Body of pancreas (tissue), 4 donors: ENCODE data around the gene PRKAG2. TPM values are rescaled to one million over a fixed set of nuclear protein-coding genes. Genes with fewer than 3 reads are reported as not detected.

Experiments
- ATAC-seq: fragments of 150-250 bp; one replicate; pipeline ENCODE4 v1.9.1; 2016
- DNase-seq, 4 donors: peaks; one replicate each; pipeline ENCODE4 v3.0.0-alpha.2; 2019
- H3K27ac ChIP-seq, 4 donors: fragments of 200-600 bp; sonication (generic); 1 replicate in 3 of 4; 2 replicates in 1 of 4; pipeline versions ENCODE4 v1.5.1 to v1.6.1; 2016 to 2019; ENCODE audit warnings: mild to moderate bottlenecking in 1 of 4, mixed read lengths in 1 of 4, moderate library complexity in 1 of 4
- H3K27me3 ChIP-seq, 2 donors: fragments of 200-600 bp; sonication (generic); one replicate each; pipeline ENCODE4 v1.6.0; 2016; ENCODE audit warnings: mild to moderate bottlenecking in 1 of 2
- H3K36me3 ChIP-seq, 2 donors: fragments of 200-600 bp; sonication (generic); replicated peaks in 1 of 2; 2 replicates each; pipeline ENCODE4 v1.5.1; 2016; ENCODE audit warnings: low read depth in 2 of 2; ENCODE audit not compliant: insufficient read depth in 1 of 2
- H3K4me1 ChIP-seq: fragments of 200-600 bp; sonication (generic); one replicate; pipeline ENCODE4 v1.6.0; 2016
- H3K4me3 ChIP-seq, 2 donors: fragments of 200-600 bp; sonication (generic); 1 replicate in 1 of 2; 2 replicates in 1 of 2; pipeline ENCODE4 v1.5.1; 2016 to 2019
- H3K9me3 ChIP-seq, 3 donors: fragments of 200-600 bp; sonication (generic); 1 replicate in 2 of 3; 2 replicates in 1 of 3; pipeline ENCODE4 v1.5.1; 2016
- CTCF ChIP-seq, 7 experiments: fragments of 450-650 bp in 4 of 7; fragments of 200-600 bp in 3 of 7; sonication (generic) in 3 of 7; IDR thresholded peaks; one replicate each; pipeline ENCODE4 v1.5.1; 2016 to 2019; ENCODE audit warnings: antibody characterized with exemption in 7 of 7
- POLR2A ChIP-seq, 3 donors: fragments of 450-650 bp; IDR thresholded peaks; one replicate each; pipeline ENCODE4 v1.6.1; 2016; ENCODE audit warnings: antibody characterized with exemption in 3 of 3, mild to moderate bottlenecking in 2 of 3
- WGBS, 2 donors: methylation state at CpG; one replicate each; pipeline ENCODE4 v1.1.5; 2017; 5-methylcytosine and 5-hydroxymethylcytosine counted together
- intact Hi-C: fragments of 100-400 bp; cut with DNase I; formaldehyde crosslinking; loops from one replicate; pipeline ENCODE4 v1.15.1; 2023
- total RNA-seq, 2 donors: library from RNA; depleted of rRNA; stranded (reverse); fragments of >200 nt; gene quantifications; one replicate each; pipeline ENCODE4 v1.1.0, GENCODE V29; 2016

The PRKAG2 gene
- total RNA-seq, 2 donors from 2014 or later: 9.9 to 24.4 TPM

DNA sequence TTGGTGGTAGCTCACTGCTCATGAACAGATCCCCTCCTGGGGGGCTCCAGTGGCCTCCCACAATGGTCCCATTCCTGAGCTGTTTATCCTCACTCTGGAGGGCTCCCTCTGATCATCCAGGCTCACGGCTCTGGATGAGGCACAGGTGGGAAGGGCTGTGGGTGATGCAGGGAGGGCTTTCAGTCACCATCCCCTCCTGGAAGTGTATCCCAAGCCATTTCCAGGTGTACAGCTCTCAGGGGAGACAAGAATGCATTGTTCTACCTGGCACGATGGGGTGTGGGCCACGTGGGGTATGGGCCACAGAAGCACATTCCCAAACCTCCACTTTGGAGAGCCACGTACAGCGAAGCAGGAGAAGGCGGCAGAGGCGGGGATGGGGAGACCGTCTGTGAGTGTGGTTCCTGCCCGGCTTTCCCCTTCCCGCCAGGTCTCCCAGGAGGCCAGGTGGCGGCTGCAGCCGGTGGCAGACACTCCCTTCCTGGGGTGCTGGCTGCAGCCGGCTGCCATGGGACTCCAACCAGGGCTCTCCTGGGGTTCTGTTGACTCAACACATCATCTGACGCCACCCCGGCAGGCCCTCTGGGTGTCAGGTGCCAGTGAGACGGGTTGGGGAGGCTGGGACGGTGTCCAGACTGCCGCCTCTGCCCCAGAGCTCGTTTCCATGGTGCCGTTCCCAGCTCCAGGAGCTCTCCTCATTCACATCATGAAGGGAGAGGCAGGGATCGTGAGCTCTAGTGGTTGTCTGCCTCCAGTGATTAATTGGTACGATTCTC is 187.5 kb downstream of the PRKAG2 start:
- Histone ChIP-seq H3K9me3 (no peaks in the 10 kb centered on the region), H3K4me3 (no peak overlapping the region), H3K27ac (peak overlapping the region in 3 of 4 donors; percentile 32 to 50 (median 42)), H3K27me3 (no peaks in the 10 kb centered on the region), H3K36me3 (no peaks in the 10 kb centered on the region), H3K4me1 (peaks cover 27% of the 10 kb centered on the region)
- WGBS, 2 donors: 66 to 84% methylated on average over 17 to 22 of the region's 22 CpGs
- ATAC-seq: peak; percentile 59
- DNase-seq: peak; percentile 32 to 64 (median 56)
- intact Hi-C loops: no loop called here
- TF ChIP-seq CTCF (IDR thresholded peaks at IDR 0.05) (no peak), POLR2A (IDR thresholded peaks at IDR 0.05) (peak in 1 of 3 donors; percentile 35)

DNA sequence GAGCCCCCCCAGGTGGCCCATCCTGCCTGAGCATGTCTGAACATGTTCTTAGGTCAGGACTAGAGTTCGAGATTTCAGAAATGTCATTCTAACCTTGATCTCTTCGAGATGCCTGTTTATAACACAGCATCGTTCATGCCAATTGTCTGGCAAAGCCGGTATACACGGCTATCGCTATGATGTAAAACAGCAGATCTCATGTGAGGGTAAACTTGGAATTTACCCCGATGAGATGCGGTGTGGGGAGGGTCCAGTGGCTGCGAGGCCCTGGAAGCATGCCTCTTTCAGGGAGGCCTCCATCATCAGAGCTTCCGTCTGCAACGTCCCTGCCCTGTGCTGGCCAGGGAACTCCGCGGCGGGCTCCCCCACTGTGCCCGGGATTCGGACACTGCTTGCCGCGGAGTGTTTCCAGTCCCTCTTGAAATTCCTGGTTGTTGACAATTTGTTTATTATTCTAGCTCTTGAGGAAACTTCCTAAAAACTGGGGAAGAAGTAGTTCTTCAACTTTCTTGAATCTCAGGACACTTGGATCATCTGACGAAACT is 188.6 kb downstream of the PRKAG2 start:
- Histone ChIP-seq H3K4me3 (no peak overlapping the region), H3K9me3 (no peaks in the 10 kb centered on the region), H3K4me1 (peaks cover 27% of the 10 kb centered on the region), H3K27ac (peak overlapping the region in 3 of 4 donors; percentile 57 to 70 (median 61)), H3K27me3 (no peaks in the 10 kb centered on the region), H3K36me3 (no peaks in the 10 kb centered on the region)
- intact Hi-C loops: no loop called here
- TF ChIP-seq CTCF (IDR thresholded peaks at IDR 0.05) (no peak), POLR2A (IDR thresholded peaks at IDR 0.05) (no peak)
- 92 to 94% methylated on average over 17 to 19 of the region's 19 CpGs for WGBS, 2 donors
- DNase-seq: no peak
- no peak for ATAC-seq

DNA sequence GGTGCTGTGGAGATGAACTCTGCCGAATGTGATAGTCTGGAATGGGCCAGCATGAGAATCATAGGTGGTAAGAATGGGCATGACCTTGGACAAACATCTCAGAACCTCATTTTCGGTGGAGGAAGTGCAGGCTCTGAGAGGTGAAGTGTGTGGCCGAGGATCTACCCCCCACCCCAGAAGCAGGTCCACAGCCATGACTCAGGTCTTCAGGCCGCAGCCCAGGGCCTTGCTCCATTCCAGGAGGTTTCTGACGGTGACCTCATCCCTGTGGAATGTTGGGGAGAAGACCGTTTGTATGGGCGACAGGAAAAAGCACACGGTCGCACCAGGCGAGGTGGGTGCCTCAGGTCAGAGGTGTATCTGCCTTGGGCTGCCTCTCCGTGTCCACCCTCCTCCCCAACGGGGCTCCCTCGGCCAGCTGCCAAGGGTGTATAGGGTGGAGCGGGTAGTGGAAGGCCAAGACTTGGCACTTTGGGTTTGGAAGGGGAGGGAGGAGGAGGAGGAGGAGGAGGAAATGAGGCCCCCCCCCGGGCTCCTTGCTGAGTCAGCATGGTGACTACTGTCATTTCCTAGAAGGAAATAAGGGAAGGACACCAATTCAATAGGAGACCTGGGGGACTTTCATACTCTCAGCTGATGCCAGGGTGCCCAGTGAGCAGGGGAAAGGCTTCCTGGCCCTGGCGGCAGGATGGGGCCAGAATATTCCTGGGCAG is 189.2 kb downstream of the PRKAG2 start:
- Histone ChIP-seq H3K4me3 (no peak overlapping the region), H3K27ac (peak overlapping the region; percentile 27 to 70 (median 59)), H3K27me3 (no peaks in the 10 kb centered on the region), H3K4me1 (peaks cover 27% of the 10 kb centered on the region), H3K36me3 (no peaks in the 10 kb centered on the region), H3K9me3 (no peaks in the 10 kb centered on the region)
- peak; percentile 57 to 73 (median 64) for DNase-seq
- ATAC-seq: peak; percentile 75
- peak in 1 of 3 donors; percentile 14 for TF ChIP-seq POLR2A (IDR thresholded peaks at IDR 0.05)
- TF ChIP-seq CTCF (IDR thresholded peaks at IDR 0.05): no peak
- 54 to 75% methylated on average over 14 to 16 of the region's 16 CpGs for WGBS, 2 donors
- intact Hi-C loops: no loop called here

DNA sequence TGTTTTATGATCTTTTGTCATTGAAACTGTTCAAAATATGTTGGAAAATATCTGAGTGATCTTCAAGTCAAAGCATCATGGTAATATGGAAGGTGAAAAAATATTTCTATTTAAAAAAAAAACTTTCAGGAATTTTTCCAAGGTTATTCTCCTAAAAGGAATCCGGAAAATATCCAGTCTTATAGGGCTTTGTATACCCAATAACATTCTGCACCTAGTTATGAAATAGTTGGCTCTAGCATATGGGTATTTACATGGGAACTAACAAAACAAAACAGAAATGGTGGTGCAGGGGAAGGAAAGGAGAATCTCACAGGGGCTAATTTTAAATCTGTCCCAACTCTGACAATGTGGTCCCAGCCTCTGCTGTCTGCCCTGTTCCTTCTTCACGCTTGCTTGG is 190.1 kb downstream of the PRKAG2 start:
- Histone ChIP-seq H3K4me3 (no peak overlapping the region), H3K27ac (peak overlapping the region in 2 of 4 donors; percentile 57 to 70), H3K36me3 (no peaks in the 10 kb centered on the region), H3K27me3 (no peaks in the 10 kb centered on the region), H3K4me1 (peaks cover 27% of the 10 kb centered on the region), H3K9me3 (no peaks in the 10 kb centered on the region)
- ATAC-seq (no peak), DNase-seq (no peak)
- TF ChIP-seq CTCF (IDR thresholded peaks at IDR 0.05): no peak
- TF ChIP-seq POLR2A (IDR thresholded peaks at IDR 0.05): no peak
- intact Hi-C loops: no loop called here
- WGBS, 2 donors: 84 to 87% methylated on average over 2 of the region's 2 CpGs
